Activated CD4-positive, alpha-beta memory T cell treated with anti-CD3 and anti-CD28 coated beads for 36 hours (primary cell): ENCODE results near the gene SMU1. TPM values are rescaled to one million over a fixed set of nuclear protein-coding genes. Genes with fewer than 3 reads are reported as not detected.

Experiments used
- CTCF ChIA-PET: fragments of 350-600 bp; sonication (Branson Sonifier 250); formaldehyde crosslinking; loops from one replicate; lab custom pipeline; 2021; ENCODE audit warnings: antibody characterized with exemption, inconsistent platforms; lab: Charles Lee
- POLR2A ChIA-PET: fragments of 350-600 bp; sonication (Branson Sonifier 250); formaldehyde crosslinking; loops from one replicate; lab custom pipeline; 2021; ENCODE audit warnings: antibody characterized with exemption; lab: Charles Lee
- DNase-seq: peaks from one replicate; pipeline ENCODE4 v3.0.0-alpha.2; 2020
- H3K27ac Mint-ChIP-seq: one replicate; pipeline ENCODE4 v1.8.0; 2021; ENCODE audit warnings: mixed read lengths
- H3K27me3 Mint-ChIP-seq: one replicate; pipeline ENCODE4 v1.8.0; 2021; ENCODE audit warnings: mixed read lengths
- H3K36me3 Mint-ChIP-seq: one replicate; pipeline ENCODE4 v1.8.0; 2021; ENCODE audit warnings: mixed read lengths
- H3K4me1 Mint-ChIP-seq: one replicate; pipeline ENCODE4 v1.8.0; 2021; ENCODE audit warnings: low read depth, mixed read lengths
- H3K4me3 Mint-ChIP-seq: one replicate; pipeline ENCODE4 v1.8.0; 2021; ENCODE audit warnings: mild to moderate bottlenecking, mixed read lengths
- H3K9me3 Mint-ChIP-seq: one replicate; pipeline ENCODE4 v1.8.0; 2021; ENCODE audit warnings: mixed read lengths
- intact Hi-C: fragments of 100-400 bp; cut with micrococcal nuclease; formaldehyde crosslinking; loops from one replicate; pipeline ENCODE4 v1.15.1; 2023
- total RNA-seq, 2 experiments: library from RNA; stranded (reverse); gene quantifications; one replicate each; pipeline ENCODE4 v1.2.3, GENCODE V29; 2021

The SMU1 gene
- total RNA-seq, 2 experiments from 2014 or later = 25.8 to 26.1 TPM

DNA sequence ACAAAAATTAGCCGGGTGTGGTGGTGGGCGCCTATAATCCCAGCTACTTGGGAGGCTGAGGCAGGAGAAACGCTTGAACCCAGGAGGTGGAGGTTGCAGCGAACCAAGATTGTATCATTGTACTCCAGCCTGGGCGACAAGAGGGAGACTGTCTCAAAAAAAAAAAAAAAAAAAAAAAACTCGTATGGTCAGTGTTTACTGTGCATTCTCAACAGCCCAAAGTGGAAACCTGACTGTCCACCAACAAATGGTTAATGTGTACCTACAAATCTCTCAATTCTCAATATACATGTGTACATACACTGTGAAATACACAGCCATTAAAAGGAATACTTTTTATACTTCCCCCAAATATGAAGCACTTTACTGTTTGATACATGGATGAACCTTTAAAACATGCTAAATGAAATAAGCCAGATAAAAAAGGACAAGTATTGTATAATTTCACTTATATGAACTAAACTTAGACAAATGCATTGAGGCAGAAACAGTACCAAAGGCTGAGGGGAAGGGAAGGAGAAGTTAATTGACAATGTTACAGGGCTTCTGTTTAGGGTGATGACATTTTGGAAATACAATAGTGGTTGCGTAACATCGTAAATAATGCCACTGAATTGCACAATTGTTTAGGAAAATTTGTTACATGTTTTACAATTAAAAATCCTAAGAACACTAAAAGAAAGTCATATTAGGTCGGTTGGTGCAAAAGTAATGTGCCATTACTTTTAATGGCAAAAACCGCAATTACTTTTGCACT is 34.9 kb downstream of the SMU1 start:
- no peak overlapping the region for H3K27ac Mint-ChIP-seq
- CTCF ChIA-PET = no interaction called here
- H3K4me1 Mint-ChIP-seq = peaks cover 18% of the 10 kb centered on the region

DNA sequence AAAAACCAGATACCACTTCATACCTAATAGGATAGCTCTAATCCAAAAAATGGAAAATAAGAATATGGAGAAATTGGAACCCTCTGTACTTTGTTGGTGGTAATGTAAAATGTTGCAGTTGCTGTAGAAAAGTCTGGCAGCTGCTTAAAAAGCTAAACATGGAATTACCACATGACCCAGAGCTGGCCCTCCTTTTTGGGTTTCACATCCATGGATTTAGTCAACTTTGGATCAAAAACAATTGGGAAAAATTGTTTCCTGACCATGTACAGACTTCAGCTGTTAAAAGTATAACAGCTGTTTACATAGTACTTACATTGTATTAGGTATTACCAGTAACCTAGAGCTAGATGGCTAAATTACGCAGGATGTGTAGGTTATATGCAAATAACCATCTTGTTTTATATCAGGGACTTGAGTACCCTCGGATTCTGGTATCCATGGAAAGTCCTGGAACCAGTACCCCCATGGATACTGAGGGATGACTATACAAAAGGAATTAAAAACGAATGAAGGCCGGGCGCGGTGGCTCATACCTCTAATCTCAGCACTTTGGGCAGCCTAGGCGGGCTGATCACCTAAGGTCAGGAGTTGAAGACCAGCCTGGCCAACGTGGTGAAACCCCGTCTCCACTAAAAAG is 35.6 kb downstream of the SMU1 start:
- intact Hi-C loops = no loop called here
- Mint-ChIP-seq H3K4me3 (no peak overlapping the region), H3K27me3 (no peaks in the 10 kb centered on the region), H3K4me1 (peaks cover 23% of the 10 kb centered on the region), H3K36me3 (peaks cover 24% of the 10 kb centered on the region), H3K9me3 (no peaks in the 10 kb centered on the region), H3K27ac (no peak overlapping the region)
- POLR2A ChIA-PET = interaction anchor here (0.7 to 1.0 kb wide), 2 partner anchors 15 to 32 kb away, joined by 3 to 4 read pairs; no protein-coding TSS in a partner anchor
- DNase-seq = no peak
- CTCF ChIA-PET = no interaction called here

More for the DNA sequence above, 34.9 kb downstream of the SMU1 start:
- intact Hi-C loops = no loop called here
- POLR2A ChIA-PET = interaction anchor here (0.7 to 4.8 kb wide), 2 partner anchors 16 to 32 kb away, joined by 4 to 20 read pairs; partner anchors contain the start of gene DNAJA1
- H3K27me3 Mint-ChIP-seq = no peaks in the 10 kb centered on the region
- no peak overlapping the region for H3K4me3 Mint-ChIP-seq
- peaks cover 21% of the 10 kb centered on the region for H3K36me3 Mint-ChIP-seq
- no peak for DNase-seq
- no peaks in the 10 kb centered on the region for H3K9me3 Mint-ChIP-seq

DNA sequence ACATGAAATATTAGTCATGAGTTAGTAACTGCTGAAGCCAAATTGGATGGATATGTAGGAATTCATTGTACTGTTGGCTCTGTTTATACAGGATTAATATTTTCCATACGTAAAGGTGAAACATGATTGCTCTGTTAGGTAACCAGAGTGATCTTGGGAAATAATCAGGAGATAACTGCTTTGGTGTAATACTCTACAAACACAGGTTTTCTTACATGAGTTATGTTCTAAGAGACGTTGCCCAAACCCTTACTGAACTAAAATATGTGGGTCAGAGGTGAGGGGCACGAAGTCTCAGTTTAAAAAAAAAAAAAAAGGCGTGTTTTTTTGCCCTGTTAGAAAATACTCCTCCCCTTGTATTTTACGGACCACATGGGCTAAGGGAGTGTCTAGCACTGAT is 43.6 kb downstream of the SMU1 start:
- Mint-ChIP-seq H3K4me1 (peaks cover 62% of the 10 kb centered on the region), H3K27ac (peak overlapping the region; percentile 71), H3K9me3 (no peaks in the 10 kb centered on the region), H3K36me3 (peaks cover 79% of the 10 kb centered on the region), H3K27me3 (no peaks in the 10 kb centered on the region), H3K4me3 (no peak overlapping the region)
- CTCF ChIA-PET = no interaction called here
- no peak for DNase-seq
- intact Hi-C loops = no loop called here
- POLR2A ChIA-PET = no interaction called here

DNA sequence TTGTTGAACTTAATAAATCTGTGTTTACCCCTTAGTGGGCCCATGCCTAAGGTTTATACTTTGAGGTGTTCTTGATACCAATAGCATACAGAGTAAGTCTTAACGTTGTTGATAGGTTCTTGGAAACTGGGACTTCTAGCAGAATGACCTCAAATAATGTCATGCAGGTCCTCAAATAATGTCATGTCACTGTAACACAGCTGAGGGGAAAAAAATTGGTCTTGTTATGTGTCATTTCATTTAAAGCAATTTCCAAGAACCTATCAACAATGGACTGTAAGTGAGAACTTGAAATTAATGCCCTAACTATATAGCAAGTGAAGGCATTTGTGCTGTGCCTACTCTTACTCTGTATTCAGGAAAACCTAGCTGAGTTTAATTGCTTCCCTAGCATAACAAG is 44.2 kb downstream of the SMU1 start:
- H3K9me3 Mint-ChIP-seq = no peaks in the 10 kb centered on the region
- intact Hi-C loops = no loop called here
- DNase-seq = no peak
- ChIA-PET CTCF (no interaction called here), POLR2A (no interaction called here)
- peaks cover 82% of the 10 kb centered on the region for H3K36me3 Mint-ChIP-seq
- H3K27me3 Mint-ChIP-seq = no peaks in the 10 kb centered on the region
- H3K27ac Mint-ChIP-seq = peak overlapping the region; percentile 71
- H3K4me1 Mint-ChIP-seq = peaks cover 62% of the 10 kb centered on the region
- no peak overlapping the region for H3K4me3 Mint-ChIP-seq

DNA sequence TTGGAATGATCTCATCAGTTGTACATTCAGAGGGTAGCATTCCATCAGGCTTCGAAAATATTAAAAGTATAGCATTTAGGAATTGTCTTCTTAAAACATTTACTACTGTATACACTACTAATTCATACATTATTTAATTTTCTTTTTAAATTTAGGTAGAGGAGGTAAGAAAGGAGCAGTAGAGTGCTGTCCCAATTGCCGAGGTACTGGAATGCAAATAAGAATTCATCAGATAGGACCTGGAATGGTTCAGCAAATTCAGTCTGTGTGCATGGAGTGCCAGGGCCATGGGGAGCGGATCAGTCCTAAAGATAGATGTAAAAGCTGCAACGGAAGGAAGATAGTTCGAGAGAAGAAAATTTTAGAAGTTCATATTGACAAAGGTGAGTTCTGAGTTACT is 46.2 kb downstream of the SMU1 start:
- ChIA-PET CTCF (no interaction called here), POLR2A (no interaction called here)
- Mint-ChIP-seq H3K36me3 (peaks cover 82% of the 10 kb centered on the region), H3K27ac (peak overlapping the region; percentile 44), H3K9me3 (no peaks in the 10 kb centered on the region), H3K4me1 (peaks cover 65% of the 10 kb centered on the region), H3K4me3 (no peak overlapping the region), H3K27me3 (no peaks in the 10 kb centered on the region)
- intact Hi-C loops = no loop called here
- DNase-seq = no peak

DNA sequence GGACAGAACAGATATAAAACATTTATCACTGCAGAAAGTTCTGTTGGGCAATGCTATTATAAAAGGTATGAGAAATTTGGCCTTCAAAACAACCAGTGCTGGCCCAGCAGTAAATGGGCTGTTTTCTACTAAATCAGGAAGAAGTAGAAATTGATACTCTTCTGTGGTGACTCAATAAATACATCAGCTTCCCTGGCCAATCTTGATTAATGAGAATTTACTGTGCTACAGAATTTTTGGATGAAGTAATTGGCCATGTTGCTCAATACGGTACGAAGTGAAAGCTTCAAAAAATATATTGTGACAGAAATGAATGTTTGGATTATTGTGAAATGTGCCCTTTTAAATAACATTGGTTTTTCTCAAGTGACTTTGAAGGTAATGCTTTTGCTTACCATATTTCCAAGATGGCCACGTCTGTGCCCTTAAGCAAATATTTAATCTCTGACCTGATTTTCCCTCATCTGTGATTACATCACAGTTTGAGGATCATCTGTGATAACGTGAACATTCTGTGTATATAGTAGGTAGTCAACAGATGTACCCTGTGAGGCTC is 47.2 kb downstream of the SMU1 start:
- CTCF ChIA-PET = interaction anchor here (1.0 kb wide), 1 partner anchor 197 kb away, joined by 5 read pairs; no protein-coding TSS in a partner anchor
- intact Hi-C loops = no loop called here
- Mint-ChIP-seq H3K36me3 (peaks cover 74% of the 10 kb centered on the region), H3K27ac (peak overlapping the region; percentile 95), H3K4me3 (peak overlapping the region; percentile 40), H3K27me3 (no peaks in the 10 kb centered on the region), H3K9me3 (no peaks in the 10 kb centered on the region), H3K4me1 (peaks cover 65% of the 10 kb centered on the region)
- no peak for DNase-seq
- POLR2A ChIA-PET = interaction anchor here (0.7 kb wide), 1 partner anchor 43 kb away, joined by 3 read pairs; no protein-coding TSS in a partner anchor

DNA sequence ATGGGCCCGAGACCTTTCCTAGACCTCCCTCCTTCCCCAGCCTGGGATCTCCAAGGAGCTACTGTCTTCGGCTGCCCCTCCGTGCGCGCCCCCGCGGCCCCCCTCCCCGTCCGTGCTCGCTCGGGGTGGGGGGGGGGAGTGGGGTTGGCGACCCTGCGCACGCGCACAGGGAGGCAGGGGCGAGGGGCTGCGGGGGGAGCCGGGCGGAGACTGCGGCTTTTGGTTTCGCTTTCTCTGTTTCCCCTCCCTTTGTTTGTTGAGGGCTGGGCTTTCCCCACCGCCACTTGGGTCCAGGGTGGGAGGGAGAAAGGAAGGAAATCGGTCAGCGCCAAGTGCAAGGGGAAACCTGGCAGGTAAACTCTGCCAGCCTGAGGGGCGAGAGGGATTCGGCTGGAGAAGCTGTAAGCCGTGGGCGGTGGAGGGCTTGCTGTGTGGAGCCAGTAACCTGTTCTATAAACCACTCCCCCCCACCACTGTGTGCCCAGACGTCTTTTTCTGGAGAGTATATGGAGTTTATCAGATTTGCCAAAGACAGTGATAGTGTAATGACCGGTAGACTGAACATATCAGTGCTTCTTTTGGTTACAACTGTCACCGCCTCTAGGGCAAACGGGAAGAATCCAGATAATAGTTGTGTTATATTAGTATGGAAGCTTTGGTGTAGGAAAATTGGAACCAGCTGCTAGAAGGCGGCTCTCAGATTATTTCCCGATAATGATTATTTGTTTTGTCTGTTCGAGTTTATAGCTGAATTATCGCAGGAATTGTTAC is 50.7 kb downstream of the SMU1 start:
- CTCF ChIA-PET = interaction anchor here (0.6 to 1.3 kb wide), 3 partner anchors 145 to 201 kb away, joined by 3 to 5 read pairs (median 5); no protein-coding TSS in a partner anchor
- Mint-ChIP-seq H3K36me3 (peaks cover 55% of the 10 kb centered on the region), H3K27ac (peak overlapping the region; percentile 95), H3K27me3 (no peaks in the 10 kb centered on the region), H3K4me1 (peaks cover 59% of the 10 kb centered on the region), H3K9me3 (no peaks in the 10 kb centered on the region), H3K4me3 (peak overlapping the region; percentile 98)
- POLR2A ChIA-PET = interaction anchor here (0.8 to 3.7 kb wide), 12 partner anchors 9 to 265 kb away, joined by 3 to 33 read pairs (median 8); partner anchors contain the start of genes APTX, B4GALT1, BAG1 and CHMP5
- intact Hi-C loops = loop anchor here (1.0 kb wide), 7 partner anchors 19 to 473 kb away; partner anchors contain the start of genes B4GALT1, BAG1, NFX1 and SMIM27
- DNase-seq = peak; percentile 89

DNA sequence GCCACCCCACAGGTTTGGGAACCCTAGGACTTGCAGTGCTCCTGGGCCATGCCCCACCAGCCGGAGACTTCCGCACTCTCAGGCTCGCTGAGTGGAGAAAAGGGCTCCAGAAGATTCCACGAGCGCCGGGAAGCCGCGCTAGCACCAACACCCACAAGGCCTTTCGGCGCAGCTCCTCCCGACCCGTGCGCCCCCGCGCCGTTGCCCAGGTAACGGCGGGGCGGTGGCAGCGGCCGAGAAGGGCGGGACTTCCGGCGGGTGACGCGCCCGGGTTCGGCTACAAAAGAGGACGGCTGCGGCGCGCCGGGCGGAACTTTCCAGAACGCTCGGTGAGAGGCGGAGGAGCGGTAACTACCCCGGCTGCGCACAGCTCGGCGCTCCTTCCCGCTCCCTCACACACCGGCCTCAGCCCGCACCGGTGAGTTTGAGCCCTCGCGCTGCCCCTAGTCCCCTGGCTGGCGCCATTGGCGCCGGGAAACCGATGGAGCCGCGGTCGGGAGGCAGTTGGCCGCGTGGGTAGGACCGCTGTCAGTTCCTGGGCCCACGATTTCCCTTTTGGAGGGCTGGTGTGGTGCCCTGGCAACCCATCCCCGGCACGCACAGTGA is 51.4 kb downstream of the SMU1 start, which contains the start of gene DNAJA1:
Gene DNAJA1 (plus strand): TSS at position 308 of the 606 bp plus-strand sequence. CDS start 1,212 bp downstream, outside the sequence.
- ChIA-PET POLR2A (interaction anchor here (0.6 to 3.7 kb wide), 21 partner anchors 9 to 641 kb away, joined by 3 to 33 read pairs (median 5); partner anchors contain the start of genes ACO1, APTX, B4GALT1 and BAG1), CTCF (interaction anchor here (1.3 kb wide), 2 partner anchors 20 to 201 kb away, joined by 4 to 5 read pairs; no protein-coding TSS in a partner anchor)
- H3K9me3 Mint-ChIP-seq = no peaks in the 10 kb centered on the region
- no peaks in the 10 kb centered on the region for H3K27me3 Mint-ChIP-seq
- peaks cover 58% of the 10 kb centered on the region for H3K36me3 Mint-ChIP-seq
- intact Hi-C loops = loop anchor here (1.0 kb wide), 8 partner anchors 19 to 473 kb away; partner anchors contain the start of genes APTX, B4GALT1, BAG1 and NFX1
- peak within 1 kb of the TSS; percentile 98 for H3K4me3 Mint-ChIP-seq
- H3K4me1 Mint-ChIP-seq = peaks cover 57% of the 10 kb centered on the region
- peak; percentile 96 for DNase-seq
- peak within 1 kb of the TSS; percentile 95 for H3K27ac Mint-ChIP-seq

DNA sequence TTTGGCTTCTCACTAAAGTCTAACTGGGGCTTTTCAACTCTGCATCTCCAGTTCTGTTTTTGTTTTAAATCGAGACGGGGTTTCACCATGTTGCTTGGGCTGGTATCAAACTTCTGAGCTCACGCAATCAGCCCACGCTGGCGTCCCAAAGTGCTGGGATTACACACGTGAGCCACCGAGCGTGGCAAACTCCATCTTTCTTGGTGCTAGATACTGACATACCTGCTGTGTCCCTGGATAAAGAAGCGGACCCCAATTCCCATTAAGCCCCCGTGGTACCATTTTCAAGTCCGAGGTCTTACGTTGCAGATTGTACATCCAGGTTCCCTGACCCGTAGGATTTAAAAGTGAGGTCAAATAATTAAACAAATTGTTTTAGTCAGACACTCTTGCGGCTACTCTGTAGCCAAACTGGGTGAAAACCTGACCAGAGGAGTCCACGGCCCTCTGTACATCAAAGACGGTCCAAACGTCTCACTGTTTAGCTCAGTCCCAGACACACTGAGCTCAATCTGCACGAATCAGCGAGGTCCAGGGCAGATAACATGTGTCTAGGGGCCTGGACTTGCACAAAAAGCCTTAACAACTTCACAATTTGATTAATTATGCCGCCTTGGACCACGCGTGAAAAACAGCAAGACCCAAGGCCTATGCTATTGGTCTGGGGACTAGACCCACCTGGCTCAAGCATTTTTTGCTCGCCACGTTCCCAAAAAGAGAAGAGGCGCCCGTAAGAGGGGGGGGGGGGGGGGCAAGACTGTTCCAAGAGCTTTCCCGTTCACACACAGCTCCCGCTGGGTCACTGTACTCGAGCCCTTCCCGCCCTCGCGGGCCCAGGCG is 52.1 kb downstream of the SMU1 start:
- Mint-ChIP-seq H3K27ac (peak overlapping the region; percentile 95), H3K4me1 (peaks cover 51% of the 10 kb centered on the region), H3K27me3 (no peaks in the 10 kb centered on the region), H3K4me3 (peak overlapping the region; percentile 98), H3K9me3 (no peaks in the 10 kb centered on the region), H3K36me3 (peaks cover 54% of the 10 kb centered on the region)
- intact Hi-C loops = loop anchor here (1.0 kb wide), 1 partner anchor 23 kb away; the partner anchor contains the start of gene APTX
- POLR2A ChIA-PET = interaction anchor here (0.6 to 3.7 kb wide), 21 partner anchors 8 to 640 kb away, joined by 3 to 33 read pairs (median 5); partner anchors contain the start of genes ACO1, APTX, B4GALT1 and BAG1
- peak; percentile 67 for DNase-seq
- CTCF ChIA-PET = interaction anchor here (1.0 to 1.3 kb wide), 4 partner anchors 21 to 202 kb away, joined by 3 to 5 read pairs (median 4); no protein-coding TSS in a partner anchor

DNA sequence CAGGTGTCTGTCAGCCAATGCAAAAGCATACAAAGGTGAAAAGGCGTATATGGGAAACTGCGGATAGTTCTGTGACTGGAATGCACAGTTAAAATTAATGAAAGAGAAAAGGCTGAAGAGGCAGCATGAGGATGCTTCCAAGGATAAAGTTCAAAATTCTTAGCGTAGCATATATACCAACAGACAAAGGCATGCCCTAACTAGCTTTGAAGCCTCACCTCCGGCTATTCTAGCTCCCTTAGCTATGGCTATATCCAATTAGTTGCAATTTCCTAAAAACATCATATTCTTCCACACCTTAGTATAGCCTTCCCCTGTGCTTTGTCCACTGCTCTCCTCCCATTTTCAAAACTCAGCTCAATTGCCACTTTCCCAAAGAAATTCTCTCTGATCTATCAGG is 52.8 kb downstream of the SMU1 start:
- DNase-seq = no peak
- peaks cover 50% of the 10 kb centered on the region for H3K36me3 Mint-ChIP-seq

More for the DNA sequence above, 52.8 kb downstream of the SMU1 start:
- ChIA-PET CTCF (interaction anchor here (1.0 kb wide), 2 partner anchors 38 to 55 kb away, joined by 3 to 4 read pairs; no protein-coding TSS in a partner anchor), POLR2A (interaction anchor here (1.5 to 3.7 kb wide), 4 partner anchors 11 to 241 kb away, joined by 9 to 33 read pairs (median 18); partner anchors contain the start of genes APTX, BAG1 and CHMP5)
- Mint-ChIP-seq H3K4me3 (peak overlapping the region; percentile 98), H3K27ac (peak overlapping the region; percentile 95), H3K4me1 (peaks cover 44% of the 10 kb centered on the region), H3K9me3 (no peaks in the 10 kb centered on the region), H3K27me3 (no peaks in the 10 kb centered on the region)
- intact Hi-C loops = loop anchor here (1.0 kb wide), 1 partner anchor 22 kb away; the partner anchor contains the start of gene APTX
